DOHH2 (cell line): Measurements from ENCODE around the gene MCFD2.

Experiments
- H3F3A ChIP-seq: fragments of 200-600 bp; sonication (generic), shearing (Covaris generic); 2 replicates; pipeline ENCODE4 v1.6.0; 2016; ENCODE audit warnings: antibody characterized with exemption, mild to moderate bottlenecking; ENCODE audit not compliant: control insufficient read depth, insufficient read depth
- H3K27ac ChIP-seq: fragments of 200-600 bp; sonication (generic); 2 replicates; pipeline ENCODE4 v1.5.1; 2014; ENCODE audit warnings: low read depth, mild to moderate bottlenecking, low read length, moderate library complexity
- H3K27me3 ChIP-seq: fragments of 200-600 bp; sonication (generic); 2 replicates; pipeline ENCODE4 v1.6.1; 2014; ENCODE audit warnings: mild to moderate bottlenecking, low read length, mixed read lengths; ENCODE audit not compliant: control insufficient read depth
- H3K36me3 ChIP-seq: fragments of 200-600 bp; sonication (generic); 2 replicates; pipeline ENCODE4 v1.6.1; 2014; ENCODE audit warnings: mild to moderate bottlenecking, low read length, moderate library complexity, mixed read lengths; ENCODE audit not compliant: control insufficient read depth
- H3K4me1 ChIP-seq: fragments of 200-600 bp; sonication (generic); 2 replicates; pipeline ENCODE4 v1.6.1; 2014; ENCODE audit warnings: mild to moderate bottlenecking, low read length, mixed read lengths; ENCODE audit not compliant: control insufficient read depth
- H3K4me2 ChIP-seq: fragments of 200-600 bp; sonication (generic); 2 replicates; pipeline ENCODE4 v1.6.0; 2014; ENCODE audit warnings: mild to moderate bottlenecking, low read length, moderate library complexity
- H3K4me3 ChIP-seq: fragments of 200-600 bp; sonication (generic); 2 replicates; pipeline ENCODE4 v1.5.1; 2014; ENCODE audit warnings: mild to moderate bottlenecking, low read length, mixed read lengths
- H3K79me2 ChIP-seq: fragments of 200-600 bp; sonication (generic); 2 replicates; pipeline ENCODE4 v1.6.1; 2014; ENCODE audit warnings: mild to moderate bottlenecking, low read length, mixed read lengths; ENCODE audit not compliant: control insufficient read depth
- H3K9me2 ChIP-seq: fragments of 200-600 bp; sonication (generic); replicated peaks from 2 replicates; pipeline ENCODE4 v1.6.1; 2014; ENCODE audit warnings: mild to moderate bottlenecking, low read length, mixed read lengths; ENCODE audit not compliant: control insufficient read depth
- H3K9me3 ChIP-seq: fragments of 200-600 bp; sonication (generic); 2 replicates; pipeline ENCODE4 v1.6.1; 2014; ENCODE audit warnings: antibody characterized with exemption, low read length, mixed read lengths; ENCODE audit not compliant: control insufficient read depth, insufficient read depth
- H4K20me1 ChIP-seq: fragments of 200-600 bp; sonication (generic); 2 replicates; pipeline ENCODE4 v1.6.0; 2014; ENCODE audit warnings: low read depth, mild to moderate bottlenecking, antibody characterized with exemption, low read length, moderate library complexity; ENCODE audit not compliant: control insufficient read depth, insufficient read depth
- EZH2phosphoT487 ChIP-seq: fragments of 200-600 bp; sonication (generic); IDR thresholded peaks from 2 replicates; pipeline ENCODE4 v1.6.1; 2017; ENCODE audit warnings: borderline replicate concordance, mild to moderate bottlenecking, antibody characterized with exemption, low read length, moderate library complexity, mixed read lengths
- TF ChIP-seq, protein P1 (sequence below): fragments of 200-600 bp; sonication (generic); IDR thresholded peaks from one replicate; pipeline ENCODE4 v1.5.1; 2014; ENCODE audit warnings: antibody characterized with exemption, mild to moderate bottlenecking, low read depth, low read length; ENCODE audit not compliant: poor library complexity, severe bottlenecking

Gene MCFD2

DNA sequence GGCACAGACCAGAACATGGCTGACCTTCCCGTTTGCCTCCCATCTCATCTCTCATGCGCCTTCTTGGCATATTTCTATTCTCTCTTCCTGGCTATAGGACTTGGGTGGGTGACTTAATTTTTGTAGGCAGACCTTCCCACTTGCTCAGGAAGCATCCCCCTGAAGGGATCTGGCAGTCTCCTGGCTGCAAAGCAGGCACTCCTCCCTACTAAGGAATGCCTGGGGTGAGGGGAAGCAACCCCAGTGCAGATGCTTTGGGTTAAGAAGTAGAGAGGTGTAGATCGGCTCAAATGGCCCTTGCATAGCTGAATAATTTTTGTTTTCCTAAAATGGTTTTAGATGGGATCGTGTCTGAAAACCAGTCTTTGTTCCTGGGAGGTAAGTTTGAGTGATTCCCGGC, 17.6 kb downstream of the MCFD2 start:
- no peak for TF ChIP-seq EZH2phosphoT487
- TF ChIP-seq, protein P1, sequence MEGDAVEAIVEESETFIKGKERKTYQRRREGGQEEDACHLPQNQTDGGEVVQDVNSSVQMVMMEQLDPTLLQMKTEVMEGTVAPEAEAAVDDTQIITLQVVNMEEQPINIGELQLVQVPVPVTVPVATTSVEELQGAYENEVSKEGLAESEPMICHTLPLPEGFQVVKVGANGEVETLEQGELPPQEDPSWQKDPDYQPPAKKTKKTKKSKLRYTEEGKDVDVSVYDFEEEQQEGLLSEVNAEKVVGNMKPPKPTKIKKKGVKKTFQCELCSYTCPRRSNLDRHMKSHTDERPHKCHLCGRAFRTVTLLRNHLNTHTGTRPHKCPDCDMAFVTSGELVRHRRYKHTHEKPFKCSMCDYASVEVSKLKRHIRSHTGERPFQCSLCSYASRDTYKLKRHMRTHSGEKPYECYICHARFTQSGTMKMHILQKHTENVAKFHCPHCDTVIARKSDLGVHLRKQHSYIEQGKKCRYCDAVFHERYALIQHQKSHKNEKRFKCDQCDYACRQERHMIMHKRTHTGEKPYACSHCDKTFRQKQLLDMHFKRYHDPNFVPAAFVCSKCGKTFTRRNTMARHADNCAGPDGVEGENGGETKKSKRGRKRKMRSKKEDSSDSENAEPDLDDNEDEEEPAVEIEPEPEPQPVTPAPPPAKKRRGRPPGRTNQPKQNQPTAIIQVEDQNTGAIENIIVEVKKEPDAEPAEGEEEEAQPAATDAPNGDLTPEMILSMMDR: no peak
- Histone ChIP-seq H3K27me3 (no peaks in the 10 kb centered on the region), H3K4me1 (no peaks in the 10 kb centered on the region), H3F3A (0 out of 2 replicates have a peak, but pooled peaks cover 5% of the 10 kb centered on the region), H3K36me3 (no peaks in the 10 kb centered on the region), H3K4me2 (no peak overlapping the region), H3K27ac (no peak overlapping the region), H3K9me2 (no peaks in the 10 kb centered on the region), H3K4me3 (no peak overlapping the region), H4K20me1 (no peaks in the 10 kb centered on the region), H3K9me3 (no peaks in the 10 kb centered on the region), H3K79me2 (no peaks in the 10 kb centered on the region)

DNA sequence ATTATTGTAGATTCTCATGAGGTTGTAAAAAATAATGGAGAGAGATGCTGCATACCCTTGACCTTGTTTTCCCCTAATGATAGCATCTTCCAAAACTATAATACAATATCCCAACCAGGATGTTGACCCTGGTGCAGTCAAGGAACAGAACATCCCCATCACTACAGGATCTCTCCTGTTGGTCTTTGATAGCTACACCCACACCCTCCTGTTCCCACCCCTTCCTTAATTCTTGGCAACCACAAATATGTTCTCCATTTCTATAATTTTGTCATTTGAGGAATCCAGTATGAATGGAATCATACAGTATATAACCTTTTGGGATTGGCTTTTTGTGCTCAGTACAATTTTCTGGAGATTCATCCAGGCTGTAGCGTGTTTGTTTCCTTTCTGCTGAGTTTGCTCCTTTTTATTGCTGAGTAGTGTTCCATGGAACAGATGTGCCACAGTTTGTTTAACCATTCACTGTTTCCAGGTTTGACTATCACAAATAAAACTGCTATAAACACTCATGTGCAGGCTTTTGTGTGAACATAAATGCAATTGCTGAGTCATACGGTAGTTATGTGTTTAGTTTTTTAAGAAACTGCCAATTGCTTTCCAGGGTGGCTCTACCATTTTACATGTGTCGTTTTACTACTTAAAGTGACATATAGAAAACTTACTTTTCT, 22.2 kb downstream of the MCFD2 start:
- Histone ChIP-seq H3K36me3 (no peaks in the 10 kb centered on the region), H4K20me1 (no peaks in the 10 kb centered on the region), H3K9me3 (no peaks in the 10 kb centered on the region), H3K27me3 (no peaks in the 10 kb centered on the region), H3K27ac (no peak overlapping the region), H3K4me3 (no peak overlapping the region), H3K9me2 (no peaks in the 10 kb centered on the region), H3K4me2 (no peak overlapping the region), H3F3A (no peaks in the 10 kb centered on the region), H3K79me2 (no peaks in the 10 kb centered on the region), H3K4me1 (peaks cover 5% of the 10 kb centered on the region; the same call in 1 of the 2 replicates)
- TF ChIP-seq EZH2phosphoT487: no peak
- TF ChIP-seq, protein P1: no peak

DNA sequence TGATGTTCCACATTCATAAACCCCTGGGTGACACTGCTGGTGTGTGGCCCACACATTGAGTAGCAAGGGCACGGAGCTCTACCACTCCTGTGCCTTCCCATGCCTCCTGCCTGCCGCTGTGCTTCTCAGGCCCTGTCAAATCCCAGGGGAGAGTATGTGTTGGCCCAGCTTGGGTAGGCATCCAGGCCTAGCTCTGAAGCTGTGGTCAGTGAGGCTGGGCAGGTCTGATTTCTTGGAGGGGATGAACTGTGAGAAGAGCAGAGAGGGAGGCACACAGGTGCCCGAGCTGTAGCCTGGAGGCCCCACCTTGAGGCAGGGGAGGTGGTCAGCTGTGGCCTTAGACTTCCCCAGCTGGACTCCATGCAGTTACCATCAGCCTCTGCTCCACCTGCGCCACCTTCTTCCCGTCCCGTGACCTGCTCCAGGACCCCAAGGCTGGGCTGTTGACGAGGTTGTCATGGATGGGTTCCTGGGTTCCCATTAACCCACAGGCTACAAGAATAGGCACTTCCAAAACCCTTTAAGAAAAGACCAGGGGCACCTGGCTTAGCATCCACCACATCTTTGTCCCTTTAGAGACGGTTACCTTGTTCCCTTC, 23.6 kb downstream of the MCFD2 start:
- Histone ChIP-seq H3K27me3 (peaks cover 5% of the 10 kb centered on the region), H3K79me2 (no peaks in the 10 kb centered on the region), H3K4me1 (peaks cover 5% of the 10 kb centered on the region; the same call in 1 of the 2 replicates), H3K9me3 (no peaks in the 10 kb centered on the region), H3K4me3 (no peak overlapping the region), H3K4me2 (no peak overlapping the region), H3K36me3 (no peaks in the 10 kb centered on the region), H3K27ac (no peak overlapping the region), H4K20me1 (no peaks in the 10 kb centered on the region), H3F3A (no peaks in the 10 kb centered on the region), H3K9me2 (no peaks in the 10 kb centered on the region)
- TF ChIP-seq, protein P1: no peak
- TF ChIP-seq EZH2phosphoT487: no peak
